NCI-H510A treated with DMSO at 0.1 percent for 48 hours (cell line): Measurements from ENCODE around the gene OR6X1.

Experiments used
- DNase-seq: peaks from one replicate; lab custom pipeline; 2025; lab: John Stamatoyannopoulos, UW

OR6X1 gene, protein sequence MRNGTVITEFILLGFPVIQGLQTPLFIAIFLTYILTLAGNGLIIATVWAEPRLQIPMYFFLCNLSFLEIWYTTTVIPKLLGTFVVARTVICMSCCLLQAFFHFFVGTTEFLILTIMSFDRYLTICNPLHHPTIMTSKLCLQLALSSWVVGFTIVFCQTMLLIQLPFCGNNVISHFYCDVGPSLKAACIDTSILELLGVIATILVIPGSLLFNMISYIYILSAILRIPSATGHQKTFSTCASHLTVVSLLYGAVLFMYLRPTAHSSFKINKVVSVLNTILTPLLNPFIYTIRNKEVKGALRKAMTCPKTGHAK

DNA sequence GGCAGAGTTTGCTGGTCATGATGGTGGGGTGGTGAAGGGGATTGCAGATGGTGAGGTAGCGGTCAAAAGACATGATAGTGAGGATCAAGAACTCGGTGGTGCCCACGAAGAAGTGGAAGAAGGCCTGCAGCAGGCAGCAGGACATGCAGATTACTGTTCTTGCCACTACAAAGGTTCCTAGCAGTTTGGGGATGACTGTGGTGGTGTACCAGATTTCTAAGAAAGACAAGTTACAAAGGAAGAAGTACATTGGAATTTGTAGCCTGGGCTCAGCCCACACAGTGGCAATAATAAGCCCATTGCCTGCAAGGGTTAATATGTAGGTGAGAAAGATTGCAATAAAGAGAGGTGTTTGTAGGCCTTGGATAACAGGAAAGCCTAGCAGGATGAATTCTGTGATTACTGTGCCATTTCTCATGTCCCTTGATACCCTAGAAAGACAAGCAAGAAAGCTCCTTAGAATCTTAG lies at the start of gene OR6X1:
Gene OR6X1 (minus strand): TSS at position 418 of the 468 bp plus-strand sequence. CDS start 0 bp downstream, at position 418.
- DNase-seq = no peak

DNA sequence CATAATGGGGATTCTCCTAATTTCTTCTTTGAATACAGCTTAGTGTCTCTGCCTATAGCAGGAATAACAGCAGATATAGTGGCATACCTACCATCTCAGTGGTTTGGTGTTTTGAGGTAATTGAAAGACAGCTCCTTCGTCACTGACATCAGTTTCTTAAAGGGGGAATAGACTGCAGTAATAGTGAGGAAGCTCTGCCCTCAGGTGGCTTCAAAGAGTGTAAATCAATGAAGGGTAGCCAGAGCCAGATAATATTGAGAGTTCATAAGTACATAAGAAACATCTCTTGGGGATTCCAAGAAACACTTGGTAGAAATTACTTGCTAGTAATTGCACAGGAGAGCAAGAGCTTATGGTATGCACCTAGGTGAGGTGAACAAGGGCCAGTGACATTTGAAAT lies 47.4 kb upstream of the OR6X1 start:
- no peak for DNase-seq

DNA sequence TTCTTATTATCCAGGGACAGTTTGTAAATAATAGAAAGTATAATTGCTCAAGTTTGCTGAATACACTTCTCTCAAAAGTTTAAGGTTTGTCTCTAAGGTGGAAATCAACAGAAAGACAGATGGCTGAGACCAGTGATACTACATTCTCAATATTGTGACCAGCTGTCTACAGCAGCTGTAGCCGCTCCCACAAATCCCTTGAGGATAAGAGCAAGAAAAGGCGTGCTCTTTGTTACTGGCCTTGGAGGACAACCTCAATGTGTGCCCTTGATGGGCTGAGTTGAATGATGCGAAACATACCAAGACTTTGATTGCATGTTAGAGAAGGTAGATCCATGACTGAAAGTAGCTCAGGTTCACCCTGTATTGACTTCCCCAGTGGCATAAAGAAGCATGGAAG lies 45.7 kb upstream of the OR6X1 start:
- DNase-seq = no peak

DNA sequence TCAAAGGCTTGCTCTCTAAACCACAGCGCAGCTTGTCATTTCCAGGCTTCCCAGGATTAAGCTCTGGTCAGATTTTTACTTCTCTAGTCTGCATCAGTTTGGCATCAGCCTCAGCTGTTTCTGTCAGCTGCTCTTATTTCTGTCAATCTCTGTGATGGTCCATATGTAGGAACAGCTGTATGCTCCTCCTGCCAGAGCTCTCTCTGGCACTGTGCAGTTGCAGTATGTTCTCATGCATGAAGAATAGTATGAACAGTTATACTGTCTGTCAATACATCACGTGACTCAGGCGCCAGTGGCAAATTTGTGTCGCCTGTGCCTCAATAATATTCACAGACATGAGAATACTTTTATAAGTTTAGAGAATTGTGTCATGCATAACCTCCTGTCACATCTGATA lies 45.1 kb upstream of the OR6X1 start:
- DNase-seq = no peak

DNA sequence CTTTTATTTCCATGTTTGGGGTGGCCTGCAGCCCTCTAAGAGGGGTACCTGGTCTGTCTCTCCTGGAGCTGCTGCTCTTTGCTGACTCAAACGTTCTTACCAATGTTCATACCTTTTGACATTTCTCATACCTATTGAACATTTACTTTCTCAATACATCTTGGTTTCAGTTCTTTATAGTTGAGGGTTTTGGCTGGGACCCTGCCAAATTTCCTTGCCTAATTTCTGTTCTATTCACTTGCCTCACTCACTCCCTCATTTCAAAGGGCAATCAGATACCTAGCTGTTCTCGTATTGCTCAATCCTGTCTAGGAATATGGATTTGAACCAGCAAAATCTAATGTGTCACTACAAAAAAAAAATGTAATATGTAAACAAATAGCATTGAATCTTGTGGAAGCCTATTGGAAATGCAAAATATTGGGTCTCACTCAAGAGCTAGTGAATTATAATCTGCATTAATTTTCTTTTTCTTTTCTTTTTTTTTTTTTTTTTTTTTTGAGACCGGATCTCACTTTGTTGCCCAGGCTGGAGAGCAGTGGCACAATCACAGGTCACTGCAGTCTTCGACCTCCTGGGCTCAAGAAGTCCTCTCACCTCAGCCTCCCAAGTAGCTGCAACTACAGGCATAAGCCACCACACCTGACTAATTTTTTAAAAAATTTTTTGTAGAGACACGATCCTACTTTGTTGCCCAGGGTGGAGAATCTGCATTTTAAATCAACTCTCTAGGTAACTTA lies 44.4 kb upstream of the OR6X1 start:
- DNase-seq = no peak

DNA sequence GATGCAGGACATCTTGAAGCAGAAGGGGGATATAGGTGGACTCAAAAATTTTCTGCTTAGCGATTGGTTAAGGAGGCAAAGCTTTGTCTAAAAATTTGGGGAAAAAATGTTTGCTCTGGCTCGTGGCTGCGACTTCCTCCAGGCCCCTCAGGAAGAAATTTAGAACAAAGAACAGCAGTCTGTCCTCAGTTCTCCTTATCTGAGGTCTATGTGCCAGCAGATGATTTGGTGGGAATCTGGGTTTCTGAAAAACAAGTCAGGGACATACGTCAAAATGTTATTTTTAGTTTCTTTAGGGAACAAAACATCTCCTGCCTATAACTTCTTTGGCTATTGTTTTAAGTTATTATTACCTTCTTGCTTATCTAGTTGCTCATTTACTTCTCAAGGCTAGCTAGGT lies 43.8 kb upstream of the OR6X1 start:
- no peak for DNase-seq

DNA sequence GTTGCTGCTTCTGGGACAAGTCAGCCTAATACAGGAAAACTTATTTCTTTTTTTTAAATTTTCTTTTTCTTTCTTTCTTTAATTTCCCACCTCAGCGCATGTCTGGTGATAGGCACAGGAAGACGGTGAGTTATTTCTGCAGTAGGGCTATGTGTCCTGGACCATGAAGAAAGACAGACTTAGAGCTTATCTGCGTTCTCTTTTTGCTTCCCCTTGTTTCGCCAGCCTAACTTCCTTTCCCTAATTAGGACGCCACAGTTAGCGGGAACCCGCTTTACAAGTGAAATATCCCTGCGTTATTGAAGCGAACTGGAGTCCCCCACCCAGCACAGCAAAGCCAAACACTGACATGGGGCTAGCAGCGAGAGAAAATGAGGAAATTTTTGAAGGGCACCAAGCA lies 43.2 kb upstream of the OR6X1 start:
- no peak for DNase-seq

DNA sequence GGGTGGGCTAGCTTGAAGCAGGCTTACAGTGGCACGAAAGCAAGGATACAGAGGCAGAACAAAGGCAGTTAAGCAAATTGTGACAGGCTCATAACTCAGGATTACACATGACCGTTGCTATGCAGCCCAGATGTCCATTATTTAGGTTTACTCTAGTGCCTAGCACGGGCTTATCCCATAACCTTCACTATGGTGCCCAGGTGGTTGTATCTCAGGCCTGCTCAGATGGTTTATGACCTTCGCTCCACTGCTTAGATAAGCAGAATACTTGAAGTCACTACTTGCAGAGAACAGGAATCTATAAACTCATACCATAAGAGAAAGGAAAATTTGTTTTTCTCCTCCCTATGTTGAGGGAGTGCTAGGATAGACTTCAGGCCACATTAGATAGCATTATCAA lies 42.8 kb upstream of the OR6X1 start:
- no peak for DNase-seq

DNA sequence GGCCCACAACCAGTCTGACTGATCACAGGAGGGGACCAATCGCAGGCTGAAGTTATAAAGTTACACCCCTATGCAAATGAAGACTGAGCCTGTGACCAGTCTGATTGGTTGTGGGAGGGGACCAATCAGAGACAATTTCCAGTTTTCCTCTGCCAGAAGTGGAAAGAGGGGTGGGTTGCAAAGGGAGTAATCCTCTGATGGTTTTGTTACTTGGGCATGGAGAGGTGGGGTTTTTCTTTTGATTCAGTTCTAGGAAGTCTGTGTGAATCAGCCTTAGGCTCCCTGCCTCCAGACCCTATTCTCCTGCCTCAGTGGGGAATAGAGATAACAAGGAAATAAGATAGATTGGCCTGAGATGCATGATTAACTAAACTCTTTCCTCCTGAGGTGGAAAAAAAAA lies 41.9 kb upstream of the OR6X1 start:
- DNase-seq = no peak

DNA sequence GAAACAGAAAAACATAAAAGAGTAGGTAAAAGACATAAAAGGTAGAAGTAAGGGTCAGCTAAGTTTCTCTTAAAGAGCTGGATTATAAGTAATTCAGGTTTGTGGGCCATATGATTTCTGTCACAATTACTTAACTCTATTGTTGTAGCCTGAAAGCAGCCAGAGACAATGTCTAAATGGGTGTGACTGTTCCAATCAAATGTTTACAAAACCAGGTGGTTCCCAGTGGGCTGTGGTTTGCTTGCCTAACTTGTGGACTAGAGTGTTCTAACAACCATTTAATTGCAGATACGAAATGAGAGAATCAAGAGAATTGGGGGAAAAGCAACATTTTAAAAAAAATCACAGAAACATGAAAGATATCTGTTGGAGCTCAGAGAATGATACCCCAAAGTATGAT lies 29.2 kb upstream of the OR6X1 start:
- DNase-seq = no peak

DNA sequence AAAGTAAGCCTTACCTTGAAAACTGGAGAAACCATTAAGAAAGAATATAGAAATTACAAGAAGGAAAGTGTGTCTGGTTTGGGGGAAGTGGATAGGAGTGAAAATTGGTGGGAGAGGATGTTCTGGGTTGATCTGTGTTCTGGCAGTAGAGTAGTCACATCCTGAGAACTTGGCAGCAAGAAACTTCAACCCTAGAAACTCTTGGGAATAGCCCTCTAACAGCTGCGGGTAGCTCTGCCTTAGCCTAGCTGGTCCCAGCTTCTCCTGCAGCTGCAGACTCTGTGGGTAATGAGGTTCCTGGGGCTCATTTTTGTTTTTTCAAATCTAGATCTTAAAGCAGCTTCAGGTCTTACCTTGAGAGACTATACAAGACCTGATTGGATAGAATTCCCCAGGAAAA lies 24.2 kb upstream of the OR6X1 start:
- no peak for DNase-seq

DNA sequence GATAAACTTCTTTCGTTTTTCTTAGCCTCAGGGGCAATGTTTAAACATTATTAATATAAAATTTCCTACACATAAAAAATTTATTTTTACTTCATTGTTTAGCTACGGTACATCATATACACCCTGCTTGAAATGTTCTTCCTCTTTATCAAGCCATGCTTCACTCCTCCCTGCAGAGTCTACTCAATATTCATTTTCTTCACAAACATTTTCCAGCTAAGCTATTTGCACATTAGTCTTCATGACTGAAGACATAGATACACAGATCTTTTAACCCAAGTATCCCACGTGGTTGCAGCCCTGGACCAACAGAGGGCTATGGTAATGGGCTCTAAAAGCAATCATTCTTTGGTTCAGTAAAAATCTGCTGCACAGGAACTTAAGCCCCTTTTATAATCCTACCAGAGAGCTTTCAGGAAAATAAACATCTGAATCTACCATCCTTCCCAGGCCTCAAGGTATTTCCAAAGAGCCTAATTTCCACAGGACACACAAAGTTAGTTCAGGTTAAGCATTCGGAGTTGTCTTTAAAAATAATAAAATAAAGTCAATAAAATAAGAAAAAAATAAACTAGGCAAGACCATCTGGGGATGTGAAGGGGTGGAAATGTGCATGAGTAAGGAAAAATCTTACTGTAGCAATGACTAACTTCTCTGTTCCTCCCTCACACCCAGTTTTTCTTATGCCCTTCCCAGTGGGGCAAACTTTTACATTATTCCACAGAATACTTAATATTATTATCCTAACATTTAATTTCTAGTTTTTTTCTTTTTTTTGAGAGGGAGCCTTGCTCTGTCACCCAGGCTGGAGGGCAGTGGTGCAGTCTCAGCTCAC lies 21.6 kb upstream of the OR6X1 start:
- no peak for DNase-seq

DNA sequence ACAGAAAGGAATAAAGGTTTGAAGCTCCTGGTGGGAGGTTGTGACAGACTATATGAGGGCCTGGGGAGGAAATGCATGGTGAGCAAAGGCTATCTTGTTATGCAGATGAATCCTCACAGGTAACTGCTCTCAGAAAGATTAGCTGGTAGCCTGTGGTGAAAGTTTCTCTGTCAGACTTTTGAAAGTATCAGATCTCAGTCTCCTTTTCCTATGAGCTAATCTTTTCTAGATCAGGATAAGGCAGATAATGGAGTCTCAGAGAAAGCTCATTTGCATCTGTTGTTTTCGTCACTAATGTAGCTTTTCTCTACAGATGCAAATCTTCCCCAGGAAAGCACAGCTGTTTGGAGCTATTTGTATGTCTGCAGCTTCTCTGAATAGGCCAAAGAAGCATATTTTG lies 21.0 kb upstream of the OR6X1 start:
- DNase-seq = no peak

DNA sequence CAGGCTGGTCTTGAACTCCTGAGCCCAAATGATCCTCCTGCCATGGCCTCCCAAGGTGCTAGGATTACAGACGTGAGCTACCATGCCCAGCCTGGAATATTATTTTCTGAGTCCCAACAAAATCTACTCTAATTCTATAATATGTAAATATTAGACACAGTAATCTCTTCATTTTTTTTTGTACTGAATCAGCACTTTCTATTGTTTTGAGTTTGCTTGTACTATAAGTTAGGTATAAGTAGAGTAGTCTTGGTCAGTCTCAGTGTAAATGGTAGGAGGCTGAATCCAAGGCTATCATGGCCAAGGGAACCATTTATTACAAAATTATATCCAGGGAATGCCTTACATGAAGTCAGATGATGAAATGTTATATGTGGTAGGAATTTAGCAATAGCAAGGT lies 19.6 kb upstream of the OR6X1 start:
- no peak for DNase-seq

DNA sequence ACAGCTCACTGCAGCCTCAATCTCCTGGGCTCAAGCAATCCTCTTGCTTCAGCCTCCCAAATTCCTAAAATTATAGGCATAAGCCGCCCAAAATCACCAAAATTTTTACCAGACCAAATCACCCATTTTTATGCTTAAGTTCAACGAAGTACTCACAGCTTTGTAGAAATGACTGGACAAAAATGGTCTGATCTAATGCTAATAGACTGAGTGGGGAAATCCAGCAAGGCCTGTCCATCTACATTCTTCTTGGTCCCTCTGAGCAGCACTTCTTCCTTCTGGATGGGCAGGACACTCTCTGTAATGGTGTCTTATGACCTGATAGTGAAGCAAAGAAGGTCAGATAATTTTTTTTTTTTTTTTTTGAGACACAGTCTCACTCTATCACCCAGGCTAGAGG lies 18.7 kb upstream of the OR6X1 start:
- DNase-seq = no peak

DNA sequence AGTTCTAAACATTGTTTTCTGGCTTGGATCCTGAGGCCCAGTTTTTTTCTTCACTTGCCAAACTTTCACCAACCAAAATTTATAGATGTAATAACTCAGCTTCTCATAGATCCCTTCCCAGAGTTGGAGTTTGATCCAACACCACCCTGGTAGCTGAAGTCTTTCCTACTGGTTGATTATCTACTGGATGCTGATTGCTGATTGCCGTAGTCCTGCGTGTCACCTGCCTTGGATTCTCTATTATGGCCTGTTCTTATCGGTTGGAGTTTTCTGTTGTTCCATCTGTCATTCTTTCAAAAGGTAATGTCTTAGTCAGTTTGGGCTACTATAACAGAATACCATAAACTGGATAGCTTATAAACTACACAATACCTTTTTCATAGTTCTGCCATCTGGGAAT lies 17.3 kb upstream of the OR6X1 start:
- no peak for DNase-seq

DNA sequence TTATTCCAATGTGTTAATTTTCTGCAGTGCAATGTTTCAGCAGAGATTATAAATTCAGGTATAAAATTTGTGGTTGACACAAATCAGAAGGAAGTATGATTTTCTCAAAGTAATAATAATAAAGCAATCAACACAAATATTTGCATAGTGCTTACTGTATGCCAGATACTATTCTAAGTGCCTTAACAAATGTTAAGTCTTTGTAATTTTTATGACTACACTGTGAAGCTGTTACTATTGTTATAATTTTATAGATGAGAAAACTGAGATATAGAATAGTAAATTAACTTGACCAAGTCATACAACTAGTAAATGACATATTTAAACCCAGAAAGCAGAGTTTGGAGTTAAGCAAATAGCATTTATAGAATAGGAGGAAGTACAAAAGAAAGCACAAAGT lies 16.4 kb upstream of the OR6X1 start:
- DNase-seq = no peak

DNA sequence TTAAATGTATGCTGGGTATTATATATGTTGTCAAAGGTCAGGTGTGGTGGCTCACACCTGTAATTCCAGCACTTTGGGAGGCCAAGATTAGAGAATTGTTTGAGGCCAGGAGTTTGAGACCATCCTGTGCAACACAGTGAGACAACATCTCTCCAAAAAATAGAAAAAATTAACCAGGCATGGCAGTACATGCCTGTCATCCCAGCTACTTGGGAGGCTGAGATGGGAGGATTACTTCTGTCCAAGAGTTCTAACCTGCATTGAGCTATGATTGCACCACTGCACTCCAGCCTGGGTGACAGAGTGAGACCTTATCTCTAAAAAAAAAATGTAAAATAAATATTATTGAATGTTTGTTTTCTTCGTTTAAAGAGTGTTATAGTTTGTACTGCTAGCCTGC lies 11.3 kb upstream of the OR6X1 start:
- DNase-seq = no peak

DNA sequence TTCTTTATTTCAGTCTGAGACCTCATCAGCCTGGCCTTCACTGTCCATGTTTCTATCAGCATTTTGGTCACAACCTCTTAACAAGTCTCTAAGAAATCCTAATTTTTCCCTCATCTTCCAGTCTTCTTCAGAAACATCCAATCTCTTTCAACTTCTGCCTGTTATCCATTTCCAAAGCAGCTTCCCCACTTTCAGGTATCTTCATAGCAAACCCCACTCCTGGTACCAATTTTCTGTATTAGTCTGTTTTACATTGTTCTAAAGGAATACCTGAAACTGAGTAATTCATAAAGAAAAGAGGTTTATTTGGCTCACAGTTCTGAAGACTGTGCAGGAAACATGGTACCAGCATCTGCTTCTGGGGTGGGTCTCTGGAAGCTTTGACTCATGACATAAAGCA lies 8.1 kb upstream of the OR6X1 start:
- DNase-seq = no peak

DNA sequence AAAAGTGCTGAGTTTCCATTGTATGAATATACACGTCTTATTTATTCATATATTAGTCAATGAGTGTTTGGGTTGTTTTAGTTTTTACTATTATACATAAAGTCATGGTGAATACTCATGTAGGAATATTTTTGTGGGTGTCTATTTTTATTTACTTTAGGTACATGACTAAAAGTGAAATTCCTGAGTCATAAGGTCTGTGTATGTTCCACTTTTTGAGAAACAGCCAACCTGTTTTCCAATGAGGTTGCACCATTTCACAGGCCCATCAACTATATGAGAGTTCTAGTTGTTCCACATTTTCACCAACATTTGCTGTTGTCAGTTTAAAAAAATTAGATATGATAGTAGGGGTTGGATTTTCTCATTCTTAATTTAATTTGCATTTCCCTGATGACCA lies 6.6 kb upstream of the OR6X1 start:
- no peak for DNase-seq

DNA sequence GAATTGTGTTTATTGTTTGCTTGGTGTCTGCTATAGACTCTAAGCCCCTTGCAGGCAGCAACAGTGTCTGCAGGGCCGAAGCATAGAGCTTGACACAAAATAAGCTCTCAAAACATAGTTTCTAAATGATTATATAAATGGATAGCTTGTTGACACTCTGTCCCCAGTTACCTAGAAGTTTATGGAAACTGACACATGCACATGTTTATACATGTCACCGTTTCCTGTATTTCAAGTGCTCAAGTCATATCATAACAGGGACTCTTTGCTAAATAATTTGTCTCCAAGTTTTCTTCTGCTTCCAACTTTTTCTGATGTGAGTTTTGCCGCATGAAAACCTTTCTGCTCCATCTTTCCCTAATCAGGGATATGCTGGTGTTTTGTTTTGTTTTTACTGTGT lies 3.7 kb upstream of the OR6X1 start:
- no peak for DNase-seq

DNA sequence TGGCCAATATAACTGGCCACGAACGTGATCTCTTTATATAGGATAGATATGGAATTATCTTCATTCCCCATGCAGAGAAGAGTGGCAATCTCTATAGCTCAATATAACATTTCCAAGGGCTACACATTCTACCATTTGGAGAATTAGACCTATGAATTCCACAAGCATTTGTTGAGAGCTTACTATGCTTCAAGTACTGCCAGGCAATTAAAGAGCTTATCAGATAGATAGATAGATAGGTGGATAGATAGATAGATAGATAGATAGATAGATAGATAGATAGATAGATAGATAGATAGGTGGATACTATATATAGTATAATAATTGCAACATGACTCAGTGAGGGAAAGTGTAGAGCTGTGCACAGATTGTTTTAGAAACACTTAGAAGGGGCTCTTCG lies 1.5 kb upstream of the OR6X1 start:
- DNase-seq = no peak

DNA sequence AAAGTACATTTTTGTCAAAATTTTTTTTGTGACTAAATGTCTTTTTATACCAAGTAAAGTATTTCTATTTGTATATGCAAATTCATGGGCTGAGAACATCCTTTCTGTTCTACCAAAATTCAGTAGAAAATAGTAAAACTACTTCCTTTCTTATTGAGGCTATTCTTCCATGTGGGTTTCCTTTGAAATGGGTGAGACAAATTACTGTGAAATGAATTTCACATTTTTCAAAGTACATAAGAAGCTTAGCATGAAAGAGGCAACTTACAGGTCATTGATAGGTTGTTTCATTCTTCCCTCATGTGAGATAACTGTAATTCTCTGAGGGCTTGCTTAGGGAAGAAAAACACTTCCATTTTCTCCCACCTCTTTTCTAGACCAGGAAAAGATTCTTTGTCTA lies 1.0 kb upstream of the OR6X1 start:
- DNase-seq = no peak
